Measurements from ENCODE around the gene CCDC102A.

CCDC102A gene

GRCh38 chr16:57535680-57536305 lies 578 bp downstream of the CCDC102A start:
- DNase-seq, result peak; percentile 86

GRCh38 chr16:57534881-57535658 lies 1.3 kb downstream of the CCDC102A start:
- DNase-seq, result no peak

- DNase-seq, result no peak
Observed at GRCh38 chr16:57534337-57534880, 2.0 kb downstream of the CCDC102A start.

- DNase-seq, result peak; percentile 14
Observed at GRCh38 chr16:57533431-57534336, 2.7 kb downstream of the CCDC102A start.

- DNase-seq, result no peak
Observed at GRCh38 chr16:57532266-57532625, 4.1 kb downstream of the CCDC102A start.

GRCh38 chr16:57531635-57532265 lies 4.6 kb downstream of the CCDC102A start:
- DNase-seq, result no peak

- DNase-seq, result no peak
Observed at GRCh38 chr16:57531253-57531575, 5.2 kb downstream of the CCDC102A start.

GRCh38 chr16:57530522-57531252 lies 5.7 kb downstream of the CCDC102A start:
- no peak for DNase-seq

- DNase-seq, result no peak
Observed at GRCh38 chr16:57530104-57530521, 6.3 kb downstream of the CCDC102A start.

GRCh38 chr16:57529391-57530103 lies 6.8 kb downstream of the CCDC102A start:
- no peak for DNase-seq

GRCh38 chr16:57528499-57529390 lies 7.6 kb downstream of the CCDC102A start:
- no peak for DNase-seq

GRCh38 chr16:57527610-57528360 lies 8.6 kb downstream of the CCDC102A start:
- no peak for DNase-seq

- DNase-seq, result peak; percentile 5
Observed at GRCh38 chr16:57527027-57527426, 9.3 kb downstream of the CCDC102A start.

- DNase-seq, result no peak
Observed at GRCh38 chr16:57526498-57526897, 9.9 kb downstream of the CCDC102A start.

- DNase-seq, result no peak
Observed at GRCh38 chr16:57525761-57526160, 10.6 kb downstream of the CCDC102A start.

GRCh38 chr16:57522960-57523359 lies 13.4 kb downstream of the CCDC102A start:
- no peak for DNase-seq

GRCh38 chr16:57519796-57520360 lies 16.5 kb downstream of the CCDC102A start:
- DNase-seq, result peak; percentile 85

- DNase-seq, result no peak
Observed at GRCh38 chr16:57518922-57519321, 17.4 kb downstream of the CCDC102A start.

- DNase-seq, result no peak
Observed at GRCh38 chr16:57518520-57518919, 17.9 kb downstream of the CCDC102A start.
